ENCODE measurements around the gene EIF3I. TPM values are rescaled to one million over a fixed set of nuclear protein-coding genes. Genes with fewer than 3 reads are reported as not detected.

Gene EIF3I
- total RNA-seq, 1 donor from 2014 or later = 265 TPM

GRCh38 chr1:32269744-32270143 is 47.5 kb downstream of the EIF3I start:
- H3K4me3 ChIP-seq (ENCODE audit: low read depth, low read length) = no peak overlapping the region
- no peaks in the 10 kb centered on the region for H3K27me3 ChIP-seq (ENCODE audit: control insufficient read depth, insufficient read depth, low read length)
- DNase-seq (ENCODE audit: low read depth) = no peak
- no peak for TF ChIP-seq CTCF (IDR thresholded peaks at IDR 0.05; ENCODE audit: insufficient read depth, low read length, poor library complexity, severe bottlenecking)
- H3K36me3 ChIP-seq (ENCODE audit: control insufficient read depth, insufficient read depth, low read length) = no peaks in the 10 kb centered on the region

- DNase-seq (ENCODE audit: low read depth) = no peak
- Histone ChIP-seq H3K4me3 (ENCODE audit: low read depth, low read length) (no peak overlapping the region), H3K36me3 (ENCODE audit: control insufficient read depth, insufficient read depth, low read length) (no peaks in the 10 kb centered on the region), H3K27me3 (ENCODE audit: control insufficient read depth, insufficient read depth, low read length) (peaks cover 17% of the 10 kb centered on the region)
- TF ChIP-seq CTCF (IDR thresholded peaks at IDR 0.05; ENCODE audit: insufficient read depth, low read length, poor library complexity, severe bottlenecking) = no peak
Observed at GRCh38 chr1:32272557-32273390, 50.6 kb downstream of the EIF3I start.

- H3K36me3 ChIP-seq (ENCODE audit: control insufficient read depth, insufficient read depth, low read length) = no peaks in the 10 kb centered on the region
- H3K27me3 ChIP-seq (ENCODE audit: control insufficient read depth, insufficient read depth, low read length) = peaks cover 17% of the 10 kb centered on the region
- H3K4me3 ChIP-seq (ENCODE audit: low read depth, low read length) = no peak overlapping the region
- DNase-seq (ENCODE audit: low read depth) = peak; percentile 56
- no peak for TF ChIP-seq CTCF (IDR thresholded peaks at IDR 0.05; ENCODE audit: insufficient read depth, low read length, poor library complexity, severe bottlenecking)
Observed at GRCh38 chr1:32273391-32274208, 51.4 kb downstream of the EIF3I start.

- H3K27me3 ChIP-seq (ENCODE audit: control insufficient read depth, insufficient read depth, low read length) = peaks cover 17% of the 10 kb centered on the region
- TF ChIP-seq CTCF (IDR thresholded peaks at IDR 0.05; ENCODE audit: insufficient read depth, low read length, poor library complexity, severe bottlenecking) = no peak
- H3K4me3 ChIP-seq (ENCODE audit: low read depth, low read length) = no peak overlapping the region
- no peak for DNase-seq (ENCODE audit: low read depth)
- H3K36me3 ChIP-seq (ENCODE audit: control insufficient read depth, insufficient read depth, low read length) = no peaks in the 10 kb centered on the region
Observed at GRCh38 chr1:32274646-32275340, 52.6 kb downstream of the EIF3I start.

- H3K27me3 ChIP-seq (ENCODE audit: control insufficient read depth, insufficient read depth, low read length) = peaks cover 17% of the 10 kb centered on the region
- DNase-seq (ENCODE audit: low read depth) = no peak
- no peak for TF ChIP-seq CTCF (IDR thresholded peaks at IDR 0.05; ENCODE audit: insufficient read depth, low read length, poor library complexity, severe bottlenecking)
- H3K36me3 ChIP-seq (ENCODE audit: control insufficient read depth, insufficient read depth, low read length) = no peaks in the 10 kb centered on the region
- no peak overlapping the region for H3K4me3 ChIP-seq (ENCODE audit: low read depth, low read length)
Observed at GRCh38 chr1:32275424-32275823, 53.2 kb downstream of the EIF3I start.
